Measurements from ENCODE around the gene TUBA3E.
"Not testable (repeated sequence)": the region's sequence is repeated elsewhere in the genome, so short reads cannot be mapped to it uniquely, and the experiment has no call there.

The TUBA3E gene

DNA sequence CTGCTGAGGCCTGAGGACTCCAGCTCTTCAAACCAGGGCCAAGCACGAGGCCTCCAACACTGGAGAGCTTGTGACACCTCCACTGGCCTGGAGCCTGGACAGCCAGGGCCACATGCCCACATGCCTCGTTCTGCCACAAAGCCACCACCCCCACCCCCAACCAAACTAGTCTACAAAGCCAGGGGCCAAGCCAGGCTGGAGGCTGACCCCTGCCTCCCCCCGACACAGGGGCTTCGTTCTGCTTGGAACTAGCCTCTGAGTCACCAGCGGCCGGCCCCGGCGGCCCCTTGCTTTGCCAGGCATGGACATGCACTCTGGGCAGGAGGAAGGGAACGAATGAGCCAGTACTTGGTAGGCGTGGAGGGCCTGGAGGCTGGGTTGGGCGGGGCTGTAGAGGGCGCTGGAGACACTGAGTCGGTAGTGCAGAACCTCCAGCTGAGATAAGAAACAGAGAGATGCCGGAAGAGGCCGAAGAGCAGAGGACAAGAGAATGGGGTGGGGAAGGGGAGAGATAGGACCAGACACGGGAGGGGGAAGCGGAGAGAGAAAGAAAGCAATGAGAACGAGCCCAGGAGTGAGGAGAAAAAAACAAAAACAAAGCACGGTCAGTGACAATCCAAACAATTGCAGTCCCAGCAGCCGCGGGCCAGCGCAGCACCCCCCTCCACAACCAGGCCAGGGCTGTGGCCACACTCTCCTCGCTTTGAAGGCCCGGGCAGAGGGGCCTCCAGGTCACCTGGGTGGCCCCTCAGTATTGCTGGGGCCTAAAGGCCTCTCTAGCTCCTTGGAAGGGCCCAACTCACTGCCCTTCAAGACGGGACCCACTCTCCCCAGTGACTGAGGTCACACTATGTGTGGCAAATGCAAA is 37.2 kb downstream of the TUBA3E start:
- not testable (repeated sequence) for DNase-seq

DNA sequence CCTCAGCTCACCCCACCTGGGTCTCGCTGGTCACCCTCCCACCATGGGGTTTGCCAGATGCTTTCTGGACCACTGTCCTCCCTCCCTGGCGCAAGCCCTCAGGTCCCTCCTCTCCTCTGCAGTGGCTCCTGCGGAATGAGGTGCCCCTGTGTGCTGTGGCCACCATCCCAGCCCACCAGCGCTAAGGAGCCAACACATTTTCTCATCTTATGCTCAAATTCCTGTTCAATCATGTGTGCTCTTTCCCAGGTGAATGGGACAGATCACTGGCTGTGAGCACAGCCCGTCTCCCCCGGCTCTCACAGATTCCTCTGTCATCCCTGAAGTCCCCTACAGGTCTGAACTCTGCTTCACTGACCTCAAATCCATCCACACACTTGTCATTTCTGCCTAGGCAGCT is 38.1 kb downstream of the TUBA3E start:
- no peak for DNase-seq

DNA sequence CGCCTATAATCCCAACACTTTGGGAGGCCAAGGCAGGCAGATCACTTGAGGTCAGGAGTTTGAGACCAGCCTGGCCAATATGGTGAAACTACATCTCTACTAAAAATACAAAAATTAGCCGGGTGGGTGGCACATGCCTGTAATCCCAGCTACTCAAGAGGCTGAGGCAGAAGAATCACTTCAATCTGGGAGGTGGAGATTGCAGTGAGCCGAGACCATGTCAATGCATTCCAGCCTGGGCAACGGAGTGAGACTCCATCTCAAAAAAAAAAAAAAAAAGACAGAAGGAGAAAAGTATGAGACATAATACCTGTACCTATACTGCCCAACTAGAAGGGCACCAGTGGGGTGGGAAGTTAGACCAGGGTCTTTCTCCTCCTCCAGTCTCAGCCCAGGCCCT is 38.9 kb downstream of the TUBA3E start:
- DNase-seq, result not testable (repeated sequence)

DNA sequence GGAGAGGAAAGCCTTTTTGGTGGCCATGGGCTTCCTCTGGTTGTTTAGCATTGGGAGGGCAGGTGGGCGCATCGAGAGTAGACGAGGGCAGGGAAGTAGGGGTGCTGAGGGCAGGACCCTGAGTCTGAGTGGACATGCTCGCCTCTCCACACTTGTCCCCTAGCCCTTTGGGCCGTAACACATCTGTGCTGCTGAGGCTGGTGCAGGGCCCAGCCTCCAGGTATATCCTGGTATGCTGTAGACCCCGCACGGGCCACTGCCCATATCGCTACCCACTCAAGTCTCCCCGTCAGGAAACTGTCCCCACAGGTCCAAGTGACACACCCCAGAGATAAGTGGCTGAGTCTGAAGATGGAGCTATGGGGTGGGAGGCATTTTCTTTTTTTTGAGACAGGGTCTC is 39.6 kb downstream of the TUBA3E start:
- no peak for DNase-seq

DNA sequence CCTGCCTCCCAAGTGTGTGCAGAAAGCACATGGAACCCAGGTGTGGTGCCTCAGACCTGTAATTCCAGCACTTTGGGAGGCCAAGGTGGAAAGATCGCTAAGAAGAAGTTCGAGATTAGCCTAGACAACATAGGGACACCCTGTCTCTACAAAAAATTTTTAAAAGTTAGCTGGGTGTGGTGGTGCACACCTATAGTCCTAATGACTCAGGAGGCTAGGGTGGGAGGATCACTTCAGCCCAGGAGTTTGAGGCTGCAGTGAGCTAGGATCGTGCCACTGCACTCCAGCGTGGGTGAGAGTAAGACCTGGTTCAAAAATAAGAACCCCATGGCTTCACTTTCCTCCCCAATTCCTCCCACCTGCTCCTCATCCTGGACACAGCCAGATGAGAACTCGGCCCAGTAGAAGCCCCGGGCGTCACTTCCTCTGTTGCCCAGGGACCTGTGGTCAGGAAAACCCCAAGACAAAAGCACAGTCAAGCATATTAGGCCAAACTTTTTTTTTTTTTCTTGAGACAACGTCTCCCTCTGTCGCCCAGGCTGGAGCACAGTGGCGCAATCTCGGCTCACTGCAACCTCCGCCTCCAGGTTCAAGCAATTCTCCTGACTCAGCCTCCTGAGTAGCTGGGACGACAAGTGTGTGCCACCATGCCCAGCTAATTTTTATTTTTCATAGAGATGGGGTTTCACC is 40.3 kb downstream of the TUBA3E start:
- DNase-seq, result not testable (repeated sequence)

DNA sequence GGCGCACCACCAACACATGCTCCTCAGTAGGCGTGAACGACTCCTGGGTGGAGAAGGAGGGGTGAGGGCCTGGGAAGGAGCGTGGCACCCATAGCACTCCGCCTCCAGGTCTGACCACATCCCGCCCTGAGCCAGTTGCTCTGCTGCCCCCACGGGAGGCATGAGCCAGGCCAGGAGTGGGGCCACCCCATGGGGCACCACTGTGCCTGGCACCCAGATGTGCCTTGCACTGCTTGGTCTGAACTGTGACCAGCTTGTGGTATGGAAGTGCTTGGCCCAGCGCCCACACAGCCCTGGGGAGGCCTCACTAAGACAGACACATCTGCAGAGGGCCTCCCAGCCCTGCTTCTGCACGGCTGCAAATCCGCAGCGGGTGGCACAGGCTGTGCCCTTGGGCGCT is 40.9 kb downstream of the TUBA3E start:
- DNase-seq, result not testable (repeated sequence)

DNA sequence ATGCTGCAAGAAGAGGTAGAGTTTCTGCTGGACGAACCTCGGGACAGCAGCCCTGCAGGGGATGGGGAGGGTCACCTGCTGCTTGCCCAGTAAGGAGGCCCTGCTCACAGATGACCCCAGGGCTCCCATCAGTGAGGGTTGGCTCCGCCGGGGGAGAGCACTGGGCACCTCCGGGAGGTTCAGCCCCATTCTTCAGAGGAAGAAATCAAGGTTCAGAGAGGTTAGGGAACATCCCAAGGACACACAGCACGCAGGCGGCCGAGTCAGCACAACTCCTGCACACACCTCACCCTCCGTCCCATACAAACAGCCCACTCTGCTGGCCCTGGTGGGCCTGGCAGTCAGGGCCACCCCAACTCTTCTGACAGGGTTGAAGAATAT is 41.6 kb downstream of the TUBA3E start:
- DNase-seq, result no peak

DNA sequence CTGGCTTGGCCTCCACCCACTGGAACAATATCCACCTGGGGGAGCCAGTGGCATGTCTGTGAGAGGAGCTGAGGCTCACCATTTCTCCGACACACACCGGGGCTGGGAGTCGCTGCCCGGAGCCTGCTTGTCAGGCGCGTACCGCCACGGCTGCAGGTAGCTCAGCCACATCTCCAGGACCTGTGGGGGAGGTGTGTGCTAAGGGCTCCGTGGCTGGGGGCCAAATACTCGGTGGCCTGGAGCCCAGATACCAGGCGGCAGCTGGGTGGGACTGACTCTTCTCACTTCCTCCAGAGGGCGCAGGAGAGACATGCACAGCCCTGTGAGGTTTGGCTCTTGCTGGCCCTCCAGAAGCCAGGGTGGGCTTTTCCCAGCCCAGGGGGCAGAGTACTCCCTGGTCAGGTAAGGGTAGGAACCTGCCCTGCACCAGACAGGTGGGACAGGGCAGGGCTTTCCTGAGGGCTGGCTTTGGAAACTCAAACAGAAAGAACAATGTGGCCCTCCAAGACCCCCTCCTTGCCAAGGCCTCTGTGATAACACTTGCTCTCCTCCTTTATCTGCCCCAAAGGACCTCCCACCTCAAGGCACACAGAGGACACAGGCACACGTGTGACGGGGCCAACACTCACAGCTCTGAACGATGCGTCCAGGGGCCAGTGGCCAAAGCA is 42.1 kb downstream of the TUBA3E start:
- peak in 1 of 2 donors; percentile 11 for DNase-seq

DNA sequence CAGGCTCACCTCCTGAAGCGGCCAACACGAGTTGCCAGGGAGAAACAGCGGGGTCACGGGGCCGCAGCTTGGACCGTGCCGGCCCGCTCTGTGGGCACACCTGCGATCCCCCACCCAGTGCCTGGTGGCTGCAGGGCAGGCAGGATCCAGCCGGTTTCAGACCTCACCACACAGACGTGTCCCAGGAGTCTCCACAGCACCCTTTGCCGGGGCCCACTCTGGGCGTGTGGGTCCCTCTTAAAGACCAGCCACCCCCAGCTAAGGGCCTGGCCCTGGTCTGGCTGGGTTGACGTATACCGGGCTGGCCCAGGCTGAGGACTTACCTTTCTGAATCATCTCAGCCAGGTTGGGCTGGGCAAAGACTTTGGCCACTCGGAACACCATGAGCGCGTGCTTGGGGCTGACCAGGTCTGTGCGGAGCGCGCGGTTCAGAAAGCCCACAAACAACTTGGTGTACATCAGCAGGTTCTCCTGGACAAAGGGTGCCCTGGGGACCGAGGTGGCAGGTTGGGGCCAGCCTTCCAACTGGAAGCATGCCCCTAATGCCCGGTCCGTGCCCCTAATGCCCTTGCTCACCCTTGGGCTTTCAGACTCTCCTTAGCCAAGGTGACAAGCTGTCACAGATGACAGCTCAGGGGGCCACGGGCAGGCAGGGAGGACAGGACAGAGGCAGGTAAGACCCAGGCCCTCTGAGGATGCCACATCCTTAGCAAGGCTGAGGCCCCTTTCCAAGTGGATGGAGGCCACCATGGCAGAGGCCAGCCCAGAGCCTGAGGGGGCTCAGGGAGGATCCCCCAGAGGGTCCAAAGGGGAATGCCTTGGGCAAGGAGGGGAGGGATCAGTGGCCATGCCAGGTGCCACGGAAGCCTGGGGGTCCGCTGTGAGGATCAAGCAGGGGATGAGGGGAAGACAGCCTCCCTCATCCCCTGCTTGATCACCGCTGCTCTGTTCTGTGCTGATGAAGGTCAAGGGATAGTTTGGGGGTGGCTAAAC is 43.2 kb downstream of the TUBA3E start:
- no peak for DNase-seq

DNA sequence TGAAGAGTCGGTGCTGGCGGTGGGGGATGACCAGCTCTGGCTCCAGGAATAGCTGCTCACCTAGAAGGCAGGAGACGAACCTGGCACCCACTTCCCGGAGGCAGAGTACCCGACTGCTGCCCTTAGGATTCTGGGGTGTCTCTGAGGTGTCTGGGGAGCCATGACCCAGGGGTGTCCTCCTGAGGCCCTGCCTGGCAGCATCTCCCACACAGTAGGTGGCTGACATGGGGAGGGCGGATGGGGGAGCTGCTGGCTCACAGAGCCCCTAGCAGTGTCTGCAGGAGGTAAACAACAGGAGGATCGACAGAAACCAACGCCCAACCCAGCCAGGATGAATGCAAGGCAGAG is 43.8 kb downstream of the TUBA3E start:
- DNase-seq, result not testable (repeated sequence)

DNA sequence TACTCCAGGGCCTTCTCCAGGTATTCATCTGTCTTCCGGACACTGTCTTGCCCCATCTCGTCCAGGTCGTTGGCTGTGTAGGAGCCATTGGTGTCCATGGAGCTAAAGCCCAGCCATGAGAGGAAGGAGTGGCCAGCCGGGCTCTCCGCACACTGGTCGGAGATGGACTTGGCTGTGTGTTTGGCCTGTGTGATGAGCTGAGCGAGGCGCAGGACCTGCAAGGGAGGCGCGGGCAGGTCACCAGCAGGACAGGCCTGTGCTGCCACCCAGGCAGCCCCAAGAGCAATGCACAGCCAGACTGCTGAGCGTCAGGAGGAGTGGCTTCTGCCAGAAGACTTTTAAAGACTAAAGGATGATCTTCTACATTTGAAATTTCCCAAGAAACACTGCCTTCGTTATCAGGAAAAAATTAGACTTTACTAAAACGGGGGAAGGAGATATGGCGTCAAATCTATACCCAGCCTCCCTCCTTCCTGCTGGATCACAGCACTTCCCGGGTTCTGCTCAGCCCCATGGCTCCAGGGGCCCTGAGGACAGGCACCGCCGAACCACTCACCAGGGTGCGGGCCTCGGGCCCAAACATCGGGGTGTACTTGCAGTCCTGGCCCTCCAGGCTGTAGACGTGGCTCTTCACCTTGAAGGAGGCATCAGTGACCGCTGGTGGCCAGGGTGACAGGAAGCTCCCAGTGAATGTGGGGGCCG is 44.4 kb downstream of the TUBA3E start:
- not testable (repeated sequence) for DNase-seq

DNA sequence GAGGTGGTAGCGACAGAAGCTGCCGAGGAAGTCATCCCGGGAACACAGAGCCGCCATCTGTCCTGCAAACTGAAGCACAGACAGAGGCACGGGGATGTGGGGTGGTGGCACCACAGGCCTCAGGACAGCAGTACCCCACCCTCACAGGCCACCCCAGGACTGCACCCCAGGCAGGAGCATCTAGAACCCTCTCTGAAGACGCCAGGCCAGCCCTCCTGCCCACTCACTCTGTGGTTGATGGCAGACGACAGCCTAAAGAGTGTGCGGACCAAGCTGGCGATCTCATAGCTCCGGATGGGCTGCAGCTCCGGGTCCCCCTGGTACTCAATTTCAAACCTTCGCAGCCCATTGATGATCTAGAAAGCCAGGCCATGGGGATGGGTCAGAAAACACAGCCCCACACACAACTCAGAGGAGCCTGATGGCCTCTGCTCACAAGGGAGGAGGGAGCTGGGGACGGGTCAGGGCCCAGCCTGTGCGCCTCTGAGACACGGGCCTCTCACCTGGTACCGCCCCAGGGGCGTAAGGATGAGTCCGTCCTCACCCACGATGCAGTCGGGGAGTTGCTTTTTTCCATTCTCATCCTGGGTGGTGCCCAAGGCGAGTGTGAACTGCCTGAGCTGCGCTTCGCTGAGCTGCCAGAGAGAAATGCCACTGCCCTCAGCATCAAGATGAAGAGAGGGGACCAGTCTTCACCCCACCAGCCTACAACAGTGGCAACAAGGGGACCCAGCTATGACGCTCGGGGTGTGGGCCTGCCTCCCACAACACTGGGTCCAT is 45.2 kb downstream of the TUBA3E start:
- no peak for DNase-seq

DNA sequence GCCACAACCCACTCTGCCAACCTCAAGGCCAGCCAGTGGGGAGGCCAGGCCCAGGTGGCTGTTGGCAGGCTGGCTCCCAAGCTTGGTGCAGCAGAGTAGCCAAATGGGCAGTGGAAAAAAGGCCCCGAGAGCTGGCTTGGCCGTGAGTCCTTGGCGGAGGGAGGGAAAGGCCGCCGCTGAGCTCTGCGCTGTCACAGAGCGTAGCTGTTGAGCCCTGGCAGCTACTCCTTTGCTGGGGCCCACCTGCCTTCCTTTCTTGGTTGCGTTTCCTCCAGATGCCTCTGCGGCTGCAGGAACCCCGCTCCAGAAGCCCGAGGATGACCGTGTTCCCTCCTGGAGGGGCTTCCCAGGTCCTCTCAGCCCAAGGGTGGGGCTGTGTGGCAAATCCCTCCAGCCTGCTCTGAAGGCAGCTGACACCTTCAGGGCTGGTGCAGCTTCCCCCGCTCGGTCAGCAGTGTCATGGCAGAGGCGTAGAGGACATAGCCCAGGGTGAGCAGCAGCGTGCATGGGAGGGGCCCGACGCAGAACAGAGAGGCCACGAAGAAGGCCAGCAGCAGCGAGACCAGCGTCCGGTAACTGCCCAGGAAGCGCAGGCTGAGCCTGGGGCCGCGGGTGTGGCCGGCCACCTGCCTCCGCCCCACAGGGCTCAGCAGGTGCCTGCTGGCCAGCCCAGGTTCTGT is 46.0 kb downstream of the TUBA3E start:
- not testable (repeated sequence) for DNase-seq

DNA sequence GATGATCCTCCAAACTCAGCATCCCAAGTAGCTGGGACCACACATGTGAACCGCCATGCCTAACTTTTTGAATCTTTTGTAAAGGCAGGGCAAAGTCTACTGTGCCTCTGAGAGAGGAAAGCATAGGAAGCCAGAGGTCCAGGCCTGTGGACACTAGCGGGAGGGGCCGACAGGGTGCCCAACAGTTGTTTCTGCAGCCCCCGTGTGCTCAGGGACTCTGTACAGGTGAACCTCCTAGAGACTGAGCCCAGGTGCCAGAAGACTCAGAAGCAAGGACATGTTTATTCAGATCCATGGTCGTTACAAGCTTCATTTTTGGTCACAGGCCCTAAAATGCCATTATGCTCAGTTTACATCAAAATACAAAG is 47.1 kb downstream of the TUBA3E start:
- not testable (repeated sequence) for DNase-seq

DNA sequence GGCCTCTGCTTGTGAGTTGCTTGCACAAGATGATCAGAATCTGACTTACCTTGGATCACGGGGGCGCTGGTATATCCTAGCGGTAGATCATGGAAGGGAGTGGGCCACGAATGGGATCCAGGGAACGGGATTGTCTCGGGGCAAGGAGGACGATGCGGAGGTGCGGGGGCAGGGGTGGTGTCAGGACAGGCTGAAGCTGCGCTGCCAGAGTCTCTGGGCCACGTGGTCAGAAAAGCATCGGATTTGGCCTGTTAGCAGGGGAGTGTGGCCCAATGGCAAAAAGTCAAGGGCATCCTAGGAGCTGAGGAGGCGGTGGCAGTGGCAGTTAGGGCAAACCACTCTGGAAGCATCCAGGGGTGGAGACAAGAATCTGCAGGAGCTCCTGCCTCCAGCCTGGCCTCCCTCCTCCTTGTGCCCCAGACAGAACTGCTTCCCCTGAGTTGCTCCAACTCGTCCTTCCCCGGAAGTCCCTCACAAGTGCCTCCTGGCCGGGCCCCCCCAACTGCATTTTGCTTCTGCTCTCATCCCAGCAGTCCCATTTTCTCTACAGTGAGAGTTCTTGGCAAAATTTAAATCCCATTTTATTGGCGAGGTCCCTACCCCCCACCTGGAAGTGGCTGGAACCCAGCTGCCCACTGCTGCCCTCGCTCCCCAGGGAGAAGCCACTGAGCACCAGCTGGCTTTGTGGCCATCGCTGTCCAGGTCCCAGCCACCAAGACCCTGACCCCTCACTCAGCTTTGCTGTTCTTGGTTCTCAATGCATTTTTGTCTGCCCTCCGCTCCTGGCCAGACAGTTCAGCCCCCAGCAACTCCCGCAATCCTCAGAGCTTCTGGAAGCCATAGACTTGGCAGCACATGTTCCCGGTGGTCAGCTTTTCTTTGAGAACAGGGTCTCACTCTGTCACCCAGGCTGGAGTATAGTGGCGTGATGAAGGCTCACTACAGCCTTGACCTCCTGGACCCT is 47.8 kb downstream of the TUBA3E start:
- no peak for DNase-seq

DNA sequence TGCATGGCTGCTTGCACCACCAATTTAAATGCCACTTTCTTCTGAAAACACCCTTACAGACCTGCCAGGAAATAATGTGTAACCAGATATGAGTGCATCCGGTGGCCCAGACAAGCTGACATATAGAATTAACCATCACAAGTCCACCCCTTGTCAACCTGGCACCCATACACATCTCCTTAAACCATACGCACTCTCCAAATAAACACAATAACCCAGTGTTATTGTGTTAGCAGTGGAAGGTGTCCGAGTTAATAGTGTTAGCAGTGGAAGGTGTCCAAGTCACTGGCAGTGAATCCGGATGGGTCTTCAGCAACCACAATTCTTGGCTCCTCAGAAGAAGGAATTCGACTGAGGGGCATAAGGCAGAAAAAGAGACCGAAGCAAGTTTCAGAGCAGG is 49.7 kb downstream of the TUBA3E start:
- not testable (repeated sequence) for DNase-seq

DNA sequence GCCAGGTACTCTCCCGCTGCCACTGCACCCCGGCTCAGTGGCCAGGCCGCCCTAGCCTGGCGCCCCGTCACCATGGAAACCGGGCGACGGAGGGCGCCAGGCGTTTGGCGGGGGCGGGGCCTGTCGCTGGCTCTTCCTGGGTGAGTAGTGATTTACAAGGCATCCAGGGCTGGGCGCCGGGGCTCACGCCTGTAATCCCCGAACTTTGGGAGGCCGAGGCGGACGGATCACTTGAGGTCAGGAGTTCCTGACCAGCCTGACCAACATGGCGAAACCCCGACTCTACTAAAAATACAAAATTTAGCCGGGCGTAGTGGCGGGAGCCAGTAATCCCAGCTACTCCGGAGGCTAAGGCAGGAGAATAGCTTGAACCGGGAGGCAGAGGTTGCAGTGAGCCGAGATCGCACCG is 53.2 kb downstream of the TUBA3E start, which contains the start of gene CCDC74B:
TSS of gene CCDC74B (minus strand) at position 107 of the 409 bp plus-strand sequence. CDS start 116 bp downstream, outside the sequence.
- DNase-seq, result not testable (repeated sequence)

DNA sequence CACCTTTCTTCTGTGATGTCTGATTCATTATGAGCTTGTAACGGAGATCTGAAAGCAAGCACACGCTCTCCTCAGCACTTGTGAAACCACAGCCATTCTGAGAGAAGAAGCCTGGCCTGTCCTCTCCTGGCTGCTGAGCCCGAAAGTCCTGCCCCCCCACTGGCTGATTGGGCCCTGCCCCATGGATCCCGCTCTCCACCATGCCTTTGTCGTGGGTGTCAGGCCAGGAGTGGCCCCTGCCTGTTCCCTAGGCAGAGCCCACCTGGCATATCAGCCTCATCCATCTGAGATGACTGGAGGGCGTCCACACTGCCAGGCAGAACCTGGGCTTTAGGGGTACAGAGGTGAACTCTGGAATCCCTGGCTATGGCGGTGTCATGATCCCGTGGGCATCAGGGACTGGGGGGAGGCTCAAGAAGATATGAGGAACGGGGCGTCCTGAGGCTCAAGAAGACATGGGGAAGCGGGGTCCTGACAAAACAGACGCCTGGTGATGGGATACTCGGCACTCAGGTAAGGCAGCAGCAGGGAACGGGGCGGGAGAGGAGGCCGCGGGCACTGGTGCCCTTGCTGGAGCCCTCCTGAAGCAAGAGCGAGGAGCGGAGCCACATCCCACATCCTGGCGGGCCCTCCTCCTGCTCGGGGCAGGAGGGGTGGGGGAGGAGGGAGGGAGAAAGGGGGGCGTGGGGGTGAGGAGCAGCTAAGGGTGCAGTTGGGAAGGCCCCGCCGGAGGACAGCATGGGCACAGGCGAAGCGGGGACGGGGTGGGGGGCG is 54.8 kb downstream of the TUBA3E start:
- DNase-seq, result not testable (repeated sequence)

Data from hippocampal formation (tissue), 2 donors.